ENCODE results near the gene ID3. TPM values are rescaled to one million over a fixed set of nuclear protein-coding genes. Genes with fewer than 3 reads are reported as not detected.
A peak's percentile ranks its signal among the peaks of the same experiment; 100 is the strongest.

Gene ID3
- total and polyA plus RNA-seq, 2 of the 8 experiments (the other 6 are each of a cell fraction or from before 2014, with no cell fraction given): 240 to 304 TPM

DNA sequence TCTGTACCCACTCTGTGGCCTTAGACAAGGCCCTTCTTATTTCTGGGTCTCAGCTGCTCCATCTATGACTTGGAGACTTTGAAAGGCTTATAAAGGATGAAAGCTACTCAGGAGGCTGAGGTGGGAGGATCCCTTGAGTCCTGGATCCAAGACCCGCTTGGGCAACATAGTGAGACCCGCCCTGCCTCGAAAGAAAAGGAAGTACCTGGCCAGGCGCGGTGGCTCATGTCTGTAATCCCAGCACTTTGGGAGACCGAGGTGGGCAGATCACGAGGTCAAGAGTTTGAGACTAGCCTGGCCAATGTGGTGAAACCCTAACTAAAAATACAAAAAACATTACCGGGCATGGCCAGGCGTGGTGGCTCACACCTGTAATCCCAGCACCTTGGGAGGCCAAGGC, 13.4 kb downstream of the ID3 start:
- Histone ChIP-seq H3K9me3 (ENCODE audit: insufficient read depth in 2 of 2, low read depth in 1 of 2, low read length in 1 of 2) (no peaks in the 10 kb centered on the region), H3K79me1 (ENCODE audit: low read depth, low read length) (no peaks in the 10 kb centered on the region), H3K56ac (replicated peaks; ENCODE audit: insufficient read length, low read depth, low read length) (no peak overlapping the region), H2BK12ac (ENCODE audit: low read depth, low read length) (no peak overlapping the region), H3K79me2 (ENCODE audit: control insufficient read depth in 1 of 2, insufficient read depth in 2 of 2, low read length in 2 of 2) (no peaks in the 10 kb centered on the region), H2BK5ac (ENCODE audit: low read depth, low read length) (peak overlapping the region; percentile 12; the same call in 1 of the 2 replicates), H2BK15ac (ENCODE audit: low read length) (no peak overlapping the region), H3K23ac (ENCODE audit: insufficient read length) (no peak overlapping the region), H3K18ac (ENCODE audit: extremely low read depth, low read length) (no peak overlapping the region), H2BK20ac (ENCODE audit: low read length) (peak overlapping the region; percentile 62), H4K91ac (replicated peaks; ENCODE audit: insufficient read length, low read length) (no peak overlapping the region), H3K9ac (replicated peaks in 1 of 4; ENCODE audit: extremely low read depth in 1 of 4, low read depth in 3 of 4, low read length in 3 of 4) (no peak overlapping the region), H2AK5ac (ENCODE audit: low read depth, low read length) (no peak overlapping the region), H3K36me3 (ENCODE audit: control insufficient read depth in 2 of 4, insufficient read depth in 4 of 4, low read length in 3 of 4) (no peaks in the 10 kb centered on the region), H3K23me2 (ENCODE audit: low read depth, low read length) (no peaks in the 10 kb centered on the region), H3K4me3 (ENCODE audit: extremely low read depth in 1 of 4, insufficient read depth in 2 of 4, low read depth in 3 of 4, low read length in 4 of 4) (no peak overlapping the region), H2AFZ (ENCODE audit: low read length) (no peak overlapping the region), H2BK120ac (replicated peaks; ENCODE audit: low read depth, low read length) (no peak overlapping the region), H3K4ac (replicated peaks; ENCODE audit: insufficient read length, low read depth, low read length) (no peak overlapping the region), H3K14ac (ENCODE audit: insufficient read length) (no peak overlapping the region), H3K27ac (ENCODE audit: low read depth, low read length) (no peak overlapping the region), H4K8ac (ENCODE audit: extremely low read depth, insufficient read depth, low read length) (no peak overlapping the region), H4K20me1 (replicated peaks in 1 of 2; ENCODE audit: control insufficient read depth in 1 of 2, insufficient read depth in 2 of 2, low read length in 2 of 2) (no peaks in the 10 kb centered on the region), H4K5ac (ENCODE audit: insufficient read length, low read depth, low read length) (no peak overlapping the region), H3K4me2 (ENCODE audit: insufficient read depth in 1 of 2, low read depth in 2 of 2, low read length in 2 of 2) (no peak overlapping the region), H3K4me1 (replicated peaks in 1 of 4; ENCODE audit: control insufficient read depth in 3 of 4, insufficient read depth in 4 of 4, low read length in 3 of 4) (peaks cover 0 to 8% (median 4%) of the 10 kb centered on the region in 4 experiments; a peak in 3 of 7 replicates), H3K27me3 (replicated peaks in 1 of 4; ENCODE audit: control insufficient read depth in 3 of 4, extremely low read depth in 1 of 4, insufficient read depth in 3 of 4, low read length in 3 of 4) (no peaks in the 10 kb centered on the region; a peak in 1 of 7 replicates)
- CTCF ChIA-PET (ENCODE audit: partially characterized antibody): interaction anchor here (0.8 to 21.9 kb wide), 18 partner anchors 10 to 171 kb away, joined by 3 to 706 read pairs (median 10); partner anchors contain the start of genes ID3 and RPL11
- no peak for FAIRE-seq
- DNase-seq (ENCODE audit: low read depth in 1 of 2, low spot score in 2 of 2): no peak
- TF ChIP-seq CBX8 (IDR thresholded peaks at IDR 0.05; ENCODE audit: borderline replicate concordance, low read depth, low read length) (no peak), CTBP2 (IDR thresholded peaks at IDR 0.05; ENCODE audit: borderline replicate concordance, insufficient read depth, insufficient read length, low read length) (no peak), POLR2A (IDR thresholded peaks at IDR 0.05; ENCODE audit: control extremely low read depth in 1 of 2, low read depth in 2 of 2, low read length in 2 of 2) (no peak), CHD1 (IDR thresholded peaks at IDR 0.05; ENCODE audit: low read depth, low read length) (no peak), GABPA (IDR thresholded peaks at IDR 0.05; ENCODE audit: borderline replicate concordance, insufficient read depth, low read length) (no peak), JUN (IDR thresholded peaks at IDR 0.05; ENCODE audit: low read depth, low read length) (no peak), NRF1 (IDR thresholded peaks at IDR 0.05; ENCODE audit: low read depth, low read length) (no peak), MAFK (IDR thresholded peaks at IDR 0.05; ENCODE audit: low read depth, low read length) (no peak), TAF1 (IDR thresholded peaks at IDR 0.05; ENCODE audit: low read depth, low read length) (no peak)
- POLR2A ChIA-PET (ENCODE audit: partially characterized antibody): interaction anchor here (1.3 to 5.3 kb wide), 3 partner anchors 11 to 92 kb away, joined by 4 to 51 read pairs (median 5); partner anchors contain the start of gene ID3
- WGBS, 2 experiments (ENCODE audit: extremely low coverage in 1 of 2, insufficient coverage in 1 of 2, insufficient read length in 1 of 2, insufficient replicate concordance in 2 of 2, low coverage in 1 of 2, low lambda C conversion rate in 2 of 2, missing lambda C conversion rate in 1 of 2): 99% methylated on average over 9 of the region's 9 CpGs; no CpG with 5 or more reads in 1 of the 2 experiments

All from H1 (cell line).